ENCODE results near the gene CPA2.
A peak's percentile ranks its signal among the peaks of the same experiment; 100 is the strongest.
"Not testable (repeated sequence)": the region's sequence is repeated elsewhere in the genome, so short reads cannot be mapped to it uniquely, and the experiment has no call there.

Gene CPA2

DNA sequence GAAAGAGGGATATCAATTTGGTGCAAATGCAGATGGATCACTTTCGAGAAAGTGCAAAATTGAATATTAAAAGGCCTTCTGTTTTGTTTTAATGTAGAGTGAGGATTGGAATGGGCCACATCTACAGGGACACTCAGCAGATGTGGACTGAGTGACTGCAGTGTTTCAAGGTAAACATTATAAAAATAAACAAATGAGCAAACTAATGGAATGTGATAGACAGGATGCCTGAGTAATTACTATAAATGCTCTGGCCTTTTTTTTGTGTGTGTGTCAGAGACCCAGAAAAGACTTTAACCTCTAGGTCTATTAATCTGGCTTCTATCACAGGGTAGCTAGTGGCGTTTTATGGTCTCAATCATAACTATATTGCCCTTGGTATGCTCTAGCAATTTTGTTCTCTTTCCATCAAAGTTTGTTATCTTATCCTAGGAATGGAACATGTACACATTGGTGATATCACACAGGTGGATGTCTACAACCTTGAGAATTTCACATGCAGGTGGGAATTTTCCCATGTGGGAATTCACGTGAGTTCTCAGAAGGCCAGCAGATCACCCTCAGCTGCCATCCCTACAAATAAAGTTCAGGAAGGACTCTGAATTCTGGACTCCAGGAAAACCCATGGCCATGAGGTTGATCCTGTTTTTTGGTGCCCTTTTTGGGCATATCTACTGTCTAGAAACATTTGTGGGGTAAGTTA lies at the start of gene CPA2:
TSS of gene CPA2 (plus strand) at position 606 of the 703 bp plus-strand sequence. CDS start at position 625, 19 bp downstream.
- no peak for DNase-seq (ENCODE audit: low spot score)

DNA sequence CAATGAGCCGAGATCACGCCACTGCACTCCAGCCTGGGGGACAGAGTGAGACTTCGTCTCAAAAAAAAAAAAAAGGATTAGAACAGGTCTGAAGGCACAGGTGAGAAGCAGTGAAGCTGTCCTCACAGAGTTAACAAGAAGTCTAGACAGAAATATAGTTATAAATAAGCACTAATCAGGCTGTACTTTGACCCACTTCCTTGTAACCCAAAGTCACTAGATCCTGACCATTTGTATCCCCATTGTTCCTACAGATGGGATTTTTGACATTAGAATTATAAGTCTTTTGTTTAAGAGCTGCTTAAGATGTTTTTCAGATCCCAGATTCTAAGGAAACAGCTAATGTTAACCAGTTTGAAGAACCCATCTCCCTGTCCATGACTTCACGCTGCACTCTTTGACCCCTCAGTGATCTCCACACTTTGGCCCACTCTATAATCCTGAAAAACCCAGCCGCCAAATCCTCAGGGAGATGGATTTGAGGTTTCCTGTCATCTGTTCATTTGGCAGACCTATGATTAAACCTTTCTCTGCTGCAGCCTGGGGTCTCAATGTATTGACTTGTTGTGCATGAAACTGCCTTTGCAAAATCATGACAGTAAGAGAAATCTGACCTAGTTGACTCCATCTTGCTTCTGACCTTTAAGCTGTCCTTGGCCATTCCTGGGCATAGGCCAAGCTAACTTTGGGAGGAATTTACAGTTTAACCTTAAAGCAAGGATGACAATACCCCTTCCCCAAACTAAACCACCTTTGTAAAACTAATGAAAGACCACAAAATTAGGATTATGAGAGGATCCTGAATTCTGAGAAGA lies 47.6 kb upstream of the CPA2 start:
- no peak for DNase-seq (ENCODE audit: low spot score)

DNA sequence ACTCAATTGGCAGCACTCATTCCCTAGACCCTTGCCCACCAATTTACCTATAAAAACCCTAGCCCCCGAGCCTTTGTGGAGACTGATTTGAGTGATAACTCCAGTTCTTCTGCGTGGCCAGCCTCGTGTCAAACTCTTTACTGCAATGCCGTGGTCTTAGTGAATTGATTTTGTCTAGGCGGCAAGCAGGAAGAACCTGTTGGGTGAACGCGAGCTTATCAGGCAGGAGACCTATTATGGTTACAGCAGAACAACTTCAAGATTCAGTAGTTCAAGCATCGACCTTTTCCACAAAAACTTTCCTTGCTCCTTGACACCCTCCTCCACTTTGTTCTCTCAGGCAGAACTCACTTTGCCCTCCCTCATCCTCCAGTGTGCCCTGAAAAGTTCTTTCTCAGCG lies 46.8 kb upstream of the CPA2 start:
- no peak for DNase-seq (ENCODE audit: low spot score)

DNA sequence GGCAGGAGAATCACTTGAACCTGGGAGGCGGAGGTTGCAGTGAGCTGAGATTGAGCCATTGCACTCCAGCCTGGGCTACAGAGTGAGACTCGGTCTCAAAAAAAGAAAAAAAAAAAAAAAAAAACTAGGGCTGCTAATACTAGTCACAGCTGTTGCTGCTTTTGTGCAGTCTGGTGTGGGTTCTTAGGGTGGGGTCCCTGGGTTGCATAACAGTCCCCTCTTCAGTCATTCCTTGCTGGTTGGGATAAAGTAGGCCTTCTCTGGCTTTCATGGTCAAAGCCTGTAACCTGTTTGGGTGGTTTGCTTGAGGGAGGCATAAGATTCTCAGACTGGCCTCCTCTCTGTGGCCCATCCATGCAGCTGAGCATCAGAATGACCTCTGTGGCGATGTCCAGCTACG lies 44.9 kb upstream of the CPA2 start:
- DNase-seq (ENCODE audit: low spot score) = no peak

GRCh38 chr7:130223646-130224045 lies 43.0 kb upstream of the CPA2 start:
- DNase-seq (ENCODE audit: low spot score) = no peak

- no peak for DNase-seq (ENCODE audit: low spot score)
These were observed 42.5 kb upstream of the CPA2 start for GRCh38 chr7:130224210-130224609.

DNA sequence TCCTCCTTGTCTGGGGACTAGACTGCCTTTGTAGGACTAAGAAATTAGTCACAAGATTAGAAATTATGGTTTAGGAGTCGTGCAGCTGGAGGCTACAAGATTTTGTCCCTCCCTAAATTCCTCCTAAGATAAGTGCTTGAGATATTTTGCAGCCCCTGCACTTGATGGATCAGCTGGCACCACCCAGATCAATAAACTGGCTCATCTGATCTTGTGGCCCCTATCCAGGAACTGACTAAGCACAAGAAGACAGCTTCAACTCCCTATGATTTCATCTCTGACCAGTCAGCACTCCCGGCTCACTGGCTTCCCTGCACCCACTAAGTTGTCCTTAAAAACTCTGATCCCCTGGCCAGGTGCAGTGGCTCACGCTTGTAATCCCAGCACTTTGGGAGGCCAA lies 41.7 kb upstream of the CPA2 start:
- DNase-seq (ENCODE audit: low spot score) = not testable (repeated sequence)

- DNase-seq (ENCODE audit: low spot score) = no peak
These were observed 40.3 kb upstream of the CPA2 start for GRCh38 chr7:130226333-130226732.

GRCh38 chr7:130227883-130228575 lies 38.6 kb upstream of the CPA2 start:
- no peak for DNase-seq (ENCODE audit: low spot score)

DNA sequence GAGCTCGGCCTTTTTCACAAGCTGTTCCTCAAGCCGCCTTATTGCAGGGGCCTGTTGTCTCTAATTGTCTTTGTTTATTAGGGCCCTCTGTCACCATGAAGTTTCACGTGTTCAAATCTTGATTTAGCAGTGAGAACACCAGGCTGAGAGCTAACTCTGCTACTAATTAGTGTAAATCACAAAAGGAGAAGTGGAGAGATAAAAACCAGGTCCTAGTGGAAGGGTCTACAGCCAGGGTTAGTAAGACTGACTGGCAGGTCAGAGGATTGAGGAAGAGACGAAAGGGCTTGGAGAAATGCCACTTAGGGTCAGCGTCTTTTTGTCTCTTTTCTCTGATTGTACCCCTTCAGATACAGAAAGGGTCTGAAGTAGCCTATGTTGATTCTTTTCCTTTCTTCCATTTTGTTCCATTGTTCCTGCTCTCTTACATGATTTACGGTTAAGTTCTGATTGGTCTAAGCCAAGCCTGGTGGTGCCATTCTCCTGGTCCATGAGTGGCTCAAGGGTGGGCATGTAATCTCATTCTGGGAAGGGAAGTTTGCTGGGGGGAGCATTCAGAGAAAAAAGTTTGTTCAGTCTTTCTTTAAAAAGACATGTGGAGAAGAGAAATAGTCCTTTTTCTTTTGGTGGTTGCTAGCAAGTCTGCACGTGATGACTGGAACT lies 37.7 kb upstream of the CPA2 start:
- DNase-seq (ENCODE audit: low spot score) = no peak

GRCh38 chr7:130229981-130230380 lies 36.7 kb upstream of the CPA2 start:
- DNase-seq (ENCODE audit: low spot score) = not testable (repeated sequence)

- no peak for DNase-seq (ENCODE audit: low spot score)
These were observed 34.9 kb upstream of the CPA2 start for GRCh38 chr7:130231792-130232191.

DNA sequence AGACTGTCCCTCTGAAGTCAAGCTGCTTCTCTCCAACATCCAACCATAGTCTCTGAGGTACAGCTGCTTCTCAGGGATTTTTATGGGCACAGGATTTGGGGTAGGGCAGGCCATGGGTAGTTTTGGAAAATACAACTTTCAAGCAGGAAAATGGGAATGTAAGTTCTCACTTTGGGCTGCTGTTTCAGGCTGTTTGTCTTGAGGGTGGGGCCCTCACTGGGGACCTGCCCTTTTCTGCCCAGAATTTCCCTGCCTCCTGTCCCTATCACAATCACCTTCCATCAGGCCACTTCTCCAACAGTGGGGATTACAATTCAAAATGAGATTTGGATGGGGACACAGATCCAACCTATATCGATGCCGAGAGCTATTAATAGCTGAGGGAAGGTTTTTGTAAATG lies 34.5 kb upstream of the CPA2 start:
- no peak for DNase-seq (ENCODE audit: low spot score)

DNA sequence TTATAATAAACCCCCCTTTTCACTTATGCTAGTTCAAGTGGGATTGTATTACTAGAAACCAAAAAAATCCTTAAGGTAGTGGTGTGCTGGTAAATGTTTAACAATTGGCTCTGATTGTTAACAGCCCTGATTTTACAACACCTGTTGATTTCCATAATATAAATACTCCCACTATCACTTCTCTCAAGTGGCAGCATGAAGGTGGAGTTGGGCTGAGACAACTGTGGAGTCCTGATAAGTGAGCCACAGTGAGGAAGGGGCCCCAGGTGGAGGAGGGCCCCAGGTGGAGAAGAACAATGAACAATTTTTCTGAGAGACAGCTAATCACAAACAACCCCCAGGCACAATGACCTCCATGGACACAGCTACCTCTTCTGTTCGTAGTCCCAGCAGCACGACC lies 32.6 kb upstream of the CPA2 start:
- no peak for DNase-seq (ENCODE audit: low spot score)

DNA sequence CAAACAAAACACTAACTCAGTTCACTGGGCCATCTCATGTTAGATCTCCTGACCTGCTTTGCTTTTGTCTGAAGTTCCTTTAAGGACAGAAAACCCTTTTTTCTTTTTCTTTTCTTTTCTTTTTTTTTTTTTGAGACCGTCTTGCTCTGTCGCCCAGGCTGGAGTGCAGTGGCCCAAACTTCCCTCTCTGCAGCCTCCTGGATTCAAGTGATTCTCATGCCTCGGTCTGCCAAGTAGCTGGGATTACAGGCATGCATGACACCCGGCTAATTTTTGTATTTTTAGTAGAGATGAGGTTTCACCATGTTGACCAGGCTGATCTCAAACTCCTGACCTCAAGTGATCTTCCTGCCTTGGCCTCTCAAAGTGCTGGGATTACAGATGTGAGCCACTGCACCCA lies 30.3 kb upstream of the CPA2 start:
- DNase-seq (ENCODE audit: low spot score) = not testable (repeated sequence)

DNA sequence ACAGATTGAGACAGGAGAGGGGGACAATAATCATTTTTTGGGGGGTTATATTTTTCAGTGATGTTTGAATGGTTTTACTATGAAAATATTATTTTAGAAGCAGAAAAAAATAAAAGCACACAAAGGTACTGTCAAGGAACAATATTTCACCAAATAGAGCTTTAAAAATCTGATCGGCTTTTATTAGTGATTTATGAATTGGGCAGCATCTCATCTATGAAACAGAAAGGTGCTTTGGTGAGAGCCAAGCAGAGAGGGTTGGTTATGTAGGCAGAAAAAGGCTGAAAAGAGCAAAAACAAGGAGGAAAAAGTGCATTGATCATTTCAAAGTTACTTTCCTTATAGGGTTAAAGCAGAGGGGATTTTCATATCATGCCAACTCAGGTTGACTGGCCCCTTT lies 26.4 kb upstream of the CPA2 start:
- DNase-seq (ENCODE audit: low spot score) = no peak

DNA sequence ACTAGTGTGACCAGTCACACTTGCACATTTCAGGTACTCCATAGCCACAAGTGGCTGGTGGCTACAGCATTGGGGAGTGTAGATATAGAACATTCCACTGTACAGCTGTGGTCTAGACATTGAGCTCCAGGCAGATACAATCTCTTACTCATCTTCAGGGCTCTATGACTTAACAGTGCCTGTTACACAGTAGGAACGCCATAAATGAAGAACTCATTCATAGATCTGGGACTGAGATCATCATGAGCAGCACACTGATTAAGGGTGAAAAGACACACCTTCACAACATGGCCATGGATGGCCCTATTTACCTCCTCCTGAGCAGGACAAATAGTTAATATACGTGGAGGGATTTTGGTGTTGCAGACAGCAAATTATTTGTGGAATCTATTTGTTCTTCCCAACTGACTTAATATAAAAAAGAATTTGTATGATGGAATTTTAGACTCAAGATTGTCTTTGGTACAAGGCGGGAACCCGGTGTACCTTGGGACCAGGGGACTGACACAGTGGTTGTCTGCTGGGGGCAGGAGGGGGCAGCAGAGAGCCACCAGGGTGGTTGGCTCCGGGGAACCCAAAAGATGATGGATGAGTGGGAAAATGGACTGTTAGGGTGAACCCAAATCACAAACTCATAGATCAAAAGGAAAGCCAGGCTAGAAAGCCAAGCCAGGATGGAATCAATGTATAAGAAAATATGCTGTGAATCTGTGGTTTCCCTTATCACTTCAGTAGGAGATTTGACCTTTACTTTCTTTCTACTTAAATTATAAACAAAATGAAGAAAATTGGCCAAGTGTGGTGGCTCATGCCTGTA lies 24.3 kb upstream of the CPA2 start:
- DNase-seq (ENCODE audit: low spot score) = peak; percentile 70

DNA sequence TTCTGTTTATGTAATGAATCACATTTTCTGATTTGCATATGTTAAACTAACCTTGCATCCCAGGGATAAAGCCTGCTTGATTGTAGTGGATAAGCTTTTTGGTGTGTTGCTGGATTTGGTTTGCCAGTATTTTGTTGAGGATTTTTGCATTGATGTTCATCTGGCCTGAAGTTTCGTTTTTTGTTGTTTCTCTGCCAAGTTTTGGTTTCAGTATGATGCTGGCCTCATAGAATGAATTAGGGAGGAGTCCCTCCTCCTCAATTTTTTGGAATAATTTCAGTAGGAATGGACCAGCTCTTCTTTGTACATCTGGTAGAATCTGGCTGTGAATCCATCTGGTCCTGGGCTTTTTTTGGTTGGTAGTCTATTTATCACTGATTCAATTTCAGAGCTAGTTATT lies 23.2 kb upstream of the CPA2 start:
- not testable (repeated sequence) for DNase-seq (ENCODE audit: low spot score)

DNA sequence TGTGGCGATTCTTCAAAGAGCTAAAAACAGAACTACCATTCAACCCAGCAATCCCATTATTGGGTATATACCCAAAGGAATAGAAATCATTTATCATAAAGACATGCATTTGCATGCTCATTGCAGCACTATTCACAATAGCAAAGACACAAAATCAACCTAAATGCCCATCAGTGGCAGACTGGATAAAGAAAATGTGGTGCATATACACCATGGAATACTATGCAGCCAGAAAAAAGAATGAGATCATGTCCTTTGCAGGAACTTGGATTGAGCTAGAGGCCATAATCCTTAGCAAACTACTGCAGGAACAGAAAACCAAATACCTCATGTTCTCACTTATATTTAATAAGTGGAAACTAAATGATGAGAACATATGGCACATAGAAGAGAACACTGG lies 20.2 kb upstream of the CPA2 start:
- DNase-seq (ENCODE audit: low spot score) = not testable (repeated sequence)

- not testable (repeated sequence) for DNase-seq (ENCODE audit: low spot score)
These were observed 17.8 kb upstream of the CPA2 start for GRCh38 chr7:130248842-130249241.

DNA sequence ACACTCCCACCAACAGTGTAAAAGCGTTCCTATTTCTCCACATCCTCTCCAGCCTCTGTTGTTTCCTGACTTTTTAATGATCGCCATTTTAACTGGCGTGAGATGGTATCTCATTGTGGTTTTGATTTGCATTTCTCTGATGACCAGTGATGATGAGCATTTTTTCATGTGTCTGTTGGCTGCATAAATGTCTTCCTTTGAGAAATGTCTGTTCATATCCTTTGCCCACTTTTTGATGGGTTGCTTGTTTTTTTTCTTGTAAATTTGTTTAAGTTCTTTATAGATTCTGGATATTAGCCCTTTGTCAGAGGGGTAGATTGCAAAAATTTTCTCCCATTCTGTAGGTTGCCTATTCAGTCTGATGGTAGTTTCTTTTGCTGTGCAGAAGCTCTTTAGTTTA lies 17.0 kb upstream of the CPA2 start:
- DNase-seq (ENCODE audit: low spot score) = not testable (repeated sequence)
